Measurements from ENCODE around the gene RELL2. TPM values are rescaled to one million over a fixed set of nuclear protein-coding genes. Genes with fewer than 3 reads are reported as not detected.

RELL2 gene
- total RNA-seq, 1 experiment from 2014 or later: 8.7 TPM

DNA sequence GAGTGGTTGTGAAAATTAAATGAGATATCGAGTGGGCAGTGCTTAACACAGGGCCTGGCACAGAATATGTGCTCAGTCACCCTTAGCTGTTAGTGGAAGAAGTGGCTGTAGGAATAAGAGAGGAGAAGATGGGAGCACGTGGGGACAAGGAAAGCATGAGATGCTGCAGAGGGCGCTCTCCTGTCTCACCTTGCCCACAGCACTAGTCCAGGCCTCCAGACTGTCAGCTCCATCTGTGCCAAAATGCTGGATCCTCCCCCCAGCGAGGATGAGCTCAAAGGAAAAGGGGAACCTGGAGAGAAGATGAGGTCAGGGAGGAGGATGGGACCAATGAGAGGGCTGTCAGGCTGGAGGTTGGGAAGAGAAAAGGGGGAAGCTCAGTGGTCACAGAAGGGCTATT is 32.7 kb downstream of the RELL2 start:
- Histone ChIP-seq H3K4me1 (ENCODE audit: control insufficient read depth in 1 of 2, insufficient read depth in 2 of 2, low read length in 2 of 2) (0 out of 4 replicates have a peak, but pooled peaks cover 0 to 3% of the 10 kb centered on the region in 2 experiments), H3K27me3 (ENCODE audit: insufficient read depth, low read length) (no peaks in the 10 kb centered on the region), H3K9me3 (ENCODE audit: control insufficient read depth in 1 of 2, insufficient read depth in 1 of 2, low read depth in 1 of 2, low read length in 2 of 2) (no peaks in the 10 kb centered on the region), H3K4me3 (replicated peaks in 1 of 2; ENCODE audit: low read depth in 1 of 2, low read length in 2 of 2) (no peak overlapping the region), H3K27ac (ENCODE audit: low read depth, low read length) (no peak overlapping the region), H3K9ac (ENCODE audit: low read length) (no peak overlapping the region), H2AFZ (ENCODE audit: low read depth, low read length, poor library complexity, severe bottlenecking) (no peak overlapping the region), H3K79me2 (ENCODE audit: insufficient read depth, low read length) (no peaks in the 10 kb centered on the region), H4K20me1 (ENCODE audit: insufficient read depth) (peaks cover 4% of the 10 kb centered on the region; the same call in 1 of the 2 replicates), H3K4me2 (ENCODE audit: low read length) (no peak overlapping the region), H3K9me2 (ENCODE audit: insufficient read depth) (no peaks in the 10 kb centered on the region), H3K36me3 (ENCODE audit: control insufficient read depth in 1 of 2, insufficient read depth in 2 of 2, low read length in 2 of 2) (no peaks in the 10 kb centered on the region)
- BruUV-seq (replicated peaks): no TSS peak
- intact Hi-C loops (cut with micrococcal nuclease): loop anchor here (10.0 kb wide), 1 partner anchor 475 kb away; no protein-coding TSS in a partner anchor
- ChIA-PET POLR2A (interaction anchor here (1.0 kb wide), 1 partner anchor 14 kb away, joined by 3 read pairs; no protein-coding TSS in a partner anchor), CTCF (interaction anchor here (0.7 to 1.4 kb wide), 7 partner anchors 10 to 300 kb away, joined by 3 to 5 read pairs (median 5); partner anchors contain the start of genes ARAP3 and RNF14), RAD21 (ENCODE audit: low non-redundant PET in 1 of 2, low total read pairs in 2 of 2, uncharacterized antibody in 2 of 2, unreplicated experiment in 2 of 2) (interaction anchor here in 1 of 2 experiments (0.9 kb wide), 1 partner anchor 77 kb away, joined by 6 read pairs; no protein-coding TSS in a partner anchor)
- TF ChIP-seq, protein P1, sequence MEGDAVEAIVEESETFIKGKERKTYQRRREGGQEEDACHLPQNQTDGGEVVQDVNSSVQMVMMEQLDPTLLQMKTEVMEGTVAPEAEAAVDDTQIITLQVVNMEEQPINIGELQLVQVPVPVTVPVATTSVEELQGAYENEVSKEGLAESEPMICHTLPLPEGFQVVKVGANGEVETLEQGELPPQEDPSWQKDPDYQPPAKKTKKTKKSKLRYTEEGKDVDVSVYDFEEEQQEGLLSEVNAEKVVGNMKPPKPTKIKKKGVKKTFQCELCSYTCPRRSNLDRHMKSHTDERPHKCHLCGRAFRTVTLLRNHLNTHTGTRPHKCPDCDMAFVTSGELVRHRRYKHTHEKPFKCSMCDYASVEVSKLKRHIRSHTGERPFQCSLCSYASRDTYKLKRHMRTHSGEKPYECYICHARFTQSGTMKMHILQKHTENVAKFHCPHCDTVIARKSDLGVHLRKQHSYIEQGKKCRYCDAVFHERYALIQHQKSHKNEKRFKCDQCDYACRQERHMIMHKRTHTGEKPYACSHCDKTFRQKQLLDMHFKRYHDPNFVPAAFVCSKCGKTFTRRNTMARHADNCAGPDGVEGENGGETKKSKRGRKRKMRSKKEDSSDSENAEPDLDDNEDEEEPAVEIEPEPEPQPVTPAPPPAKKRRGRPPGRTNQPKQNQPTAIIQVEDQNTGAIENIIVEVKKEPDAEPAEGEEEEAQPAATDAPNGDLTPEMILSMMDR (IDR thresholded peaks at IDR 0.05 in 2 of 3, conservative IDR thresholded peaks at IDR 0.05 in 1 of 3; ENCODE audit: borderline replicate concordance in 1 of 3, insufficient read depth in 1 of 3, low read depth in 2 of 3, low read length in 2 of 3): peak; percentile 11 to 33 (median 18); a peak in 2 of 6 replicates
- no peak for TF ChIP-seq POLR2A (IDR thresholded peaks at IDR 0.05; ENCODE audit: borderline replicate concordance, extremely low read depth, insufficient read depth, insufficient read length)
- ATAC-seq: no peak
- DNase-seq (ENCODE audit: low read depth, low spot score): no peak

DNA sequence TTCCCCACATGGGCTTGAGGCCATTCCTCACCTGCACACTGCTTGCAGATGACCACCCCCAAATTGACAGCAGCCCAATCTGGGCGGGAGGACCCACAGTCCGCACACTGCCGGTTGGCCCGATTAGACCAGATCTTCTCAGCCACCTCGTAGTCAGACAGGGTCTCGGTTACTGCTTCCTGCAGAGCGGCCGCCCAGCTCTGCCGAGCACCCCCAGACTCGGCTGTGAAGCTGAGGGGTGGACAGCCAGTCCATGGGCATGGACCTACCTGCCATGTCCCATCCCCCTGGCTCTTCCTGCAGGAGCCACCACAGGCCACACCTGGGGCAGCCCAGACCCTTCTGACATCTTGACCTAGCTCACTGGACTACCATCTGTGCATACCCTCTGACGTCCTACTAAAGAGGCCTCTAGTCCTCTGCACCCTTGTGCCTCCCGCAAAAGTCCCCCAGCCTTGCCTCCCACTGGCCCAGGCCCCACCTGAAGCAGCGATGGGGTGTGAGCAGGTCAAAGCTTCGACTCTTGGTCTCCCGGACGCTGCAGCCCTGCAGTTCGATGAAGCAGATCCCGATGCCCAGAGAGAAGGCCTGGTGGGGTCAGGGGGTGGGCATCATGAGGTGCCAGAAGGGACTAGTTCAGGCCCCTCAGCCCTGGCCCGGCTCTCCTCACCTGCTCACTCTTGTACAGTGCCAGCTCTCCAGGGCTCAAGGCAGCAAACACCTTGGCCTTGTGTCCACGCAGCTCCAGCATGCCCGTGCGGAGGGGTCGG is 35.5 kb downstream of the RELL2 start:
- intact Hi-C loops (cut with micrococcal nuclease): no loop called here
- no peaks in the 10 kb centered on the region for H3K9me2 ChIP-seq (ENCODE audit: insufficient read depth)
- H2AFZ ChIP-seq (ENCODE audit: low read depth, low read length, poor library complexity, severe bottlenecking): no peak overlapping the region
- H3K4me1 ChIP-seq (ENCODE audit: control insufficient read depth in 1 of 2, insufficient read depth in 2 of 2, low read length in 2 of 2): no peaks in the 10 kb centered on the region
- TF ChIP-seq YY1 (IDR thresholded peaks at IDR 0.05; ENCODE audit: extremely low read depth, insufficient replicate concordance, low read depth, low read length): no peak
- no peak for TF ChIP-seq TCF7L2 (IDR thresholded peaks at IDR 0.05; ENCODE audit: borderline replicate concordance, extremely low read depth, insufficient read depth, insufficient read length)
- no peak for TF ChIP-seq JUND (IDR thresholded peaks at IDR 0.05)
- TF ChIP-seq SRF (IDR thresholded peaks at IDR 0.05; ENCODE audit: low read depth): no peak
- TF ChIP-seq POLR2AphosphoS5 (IDR thresholded peaks at IDR 0.05; ENCODE audit: low read depth, low read length): no peak
- TF ChIP-seq CEBPB (IDR thresholded peaks at IDR 0.05; ENCODE audit: low read depth): no peak
- TF ChIP-seq SIN3A (IDR thresholded peaks at IDR 0.05; ENCODE audit: low read depth): no peak
- no peak overlapping the region for H3K4me3 ChIP-seq (replicated peaks in 1 of 2; ENCODE audit: low read depth in 1 of 2, low read length in 2 of 2)
- ATAC-seq (no peak), DNase-seq (ENCODE audit: low read depth, low spot score) (no peak)
- H3K4me2 ChIP-seq (ENCODE audit: low read length): no peak overlapping the region
- H3K79me2 ChIP-seq (ENCODE audit: insufficient read depth, low read length): no peaks in the 10 kb centered on the region
- no peaks in the 10 kb centered on the region for H3K27me3 ChIP-seq (ENCODE audit: insufficient read depth, low read length)
- RAD21 ChIA-PET (ENCODE audit: low non-redundant PET in 1 of 2, low total read pairs in 2 of 2, uncharacterized antibody in 2 of 2, unreplicated experiment in 2 of 2): no interaction called here
- POLR2A ChIA-PET: no interaction called here
- H3K36me3 ChIP-seq (ENCODE audit: control insufficient read depth in 1 of 2, insufficient read depth in 2 of 2, low read length in 2 of 2): 0 out of 4 replicates have a peak, but pooled peaks cover 0 to 2% of the 10 kb centered on the region in 2 experiments
- CTCF ChIA-PET: no interaction called here
- H4K20me1 ChIP-seq (ENCODE audit: insufficient read depth): no peaks in the 10 kb centered on the region
- no TSS peak for BruUV-seq (replicated peaks)
- no peak overlapping the region for H3K27ac ChIP-seq (ENCODE audit: low read depth, low read length)
- no peak overlapping the region for H3K9ac ChIP-seq (ENCODE audit: low read length)
- no peaks in the 10 kb centered on the region for H3K9me3 ChIP-seq (ENCODE audit: control insufficient read depth in 1 of 2, insufficient read depth in 1 of 2, low read depth in 1 of 2, low read length in 2 of 2)

Data from HCT116 (cell line).